Gastroesophageal sphincter (tissue), 4 donors: ENCODE results near the gene TMCO4. TPM values are rescaled to one million over a fixed set of nuclear protein-coding genes. Genes with fewer than 3 reads are reported as not detected.

Source experiments
- ATAC-seq: fragments of 150-250 bp; one replicate; pipeline ENCODE4 v1.9.1; 2016; ENCODE audit warnings: mild to moderate bottlenecking, moderate library complexity
- H3K27ac ChIP-seq, 4 donors: fragments of 200-600 bp; sonication (generic) in 3 of 4; 1 replicate in 3 of 4; 2 replicates in 1 of 4; pipeline ENCODE4 v1.5.1; 2016 to 2019
- H3K27me3 ChIP-seq: fragments of 200-600 bp; sonication (generic); one replicate; pipeline ENCODE4 v1.5.1; 2019
- H3K36me3 ChIP-seq, 2 donors: fragments of 200-600 bp; sonication (generic); one replicate each; pipeline ENCODE4 v1.5.1; 2019; ENCODE audit warnings: control low read depth in 1 of 2
- H3K4me1 ChIP-seq, 3 donors: fragments of 200-600 bp; sonication (generic); 1 replicate in 2 of 3; 2 replicates in 1 of 3; pipeline ENCODE4 v1.5.1; 2016 to 2019; ENCODE audit warnings: control low read depth in 2 of 3
- H3K4me3 ChIP-seq, 2 donors: fragments of 200-600 bp; sonication (generic); one replicate each; pipeline ENCODE4 v1.5.1; 2019; ENCODE audit warnings: mild to moderate bottlenecking in 1 of 2, moderate library complexity in 1 of 2
- H3K9me3 ChIP-seq, 3 donors: fragments of 200-600 bp; sonication (generic); one replicate each; pipeline ENCODE4 v1.5.1; 2017 to 2019; ENCODE audit warnings: control low read depth in 2 of 3
- EP300 ChIP-seq: sonication (generic); formaldehyde crosslinking; IDR thresholded peaks from one replicate; pipeline ENCODE4 v1.6.1; 2017; ENCODE audit warnings: antibody characterized with exemption, mild to moderate bottlenecking
- POLR2A ChIP-seq, 2 donors: fragments of 450-650 bp; IDR thresholded peaks; one replicate each; pipeline ENCODE4 v1.6.1; 2017; ENCODE audit warnings: antibody characterized with exemption in 2 of 2, mild to moderate bottlenecking in 2 of 2, moderate library complexity in 1 of 2
- POLR2AphosphoS5 ChIP-seq: sonication (generic); formaldehyde crosslinking; IDR thresholded peaks from one replicate; pipeline ENCODE4 v1.6.1; 2017; ENCODE audit warnings: antibody characterized with exemption
- WGBS, 2 donors: methylation state at CpG; one replicate each; pipeline ENCODE4 v1.1.5; 2018; ENCODE audit warnings: low coverage in 1 of 2; 5-methylcytosine and 5-hydroxymethylcytosine counted together
- total RNA-seq, 4 donors: library from RNA; depleted of rRNA; stranded (reverse); fragments of >200 nt; gene quantifications; one replicate each; pipeline ENCODE4 v1.1.0, GENCODE V29; 2016
- TF ChIP-seq, protein P1 (sequence below), 4 experiments: fragments of 200-600 bp in 2 of 4; fragments of 450-650 bp in 2 of 4; sonication (generic) in 1 of 4; IDR thresholded peaks; one replicate each; pipeline ENCODE4 v1.5.1; 2017 to 2019; ENCODE audit warnings: antibody characterized with exemption in 4 of 4, mild to moderate bottlenecking in 2 of 4, moderate library complexity in 2 of 4

Gene TMCO4
- total RNA-seq, 4 donors from 2014 or later, result 18.1 to 36.9 (median 24.5) TPM

DNA sequence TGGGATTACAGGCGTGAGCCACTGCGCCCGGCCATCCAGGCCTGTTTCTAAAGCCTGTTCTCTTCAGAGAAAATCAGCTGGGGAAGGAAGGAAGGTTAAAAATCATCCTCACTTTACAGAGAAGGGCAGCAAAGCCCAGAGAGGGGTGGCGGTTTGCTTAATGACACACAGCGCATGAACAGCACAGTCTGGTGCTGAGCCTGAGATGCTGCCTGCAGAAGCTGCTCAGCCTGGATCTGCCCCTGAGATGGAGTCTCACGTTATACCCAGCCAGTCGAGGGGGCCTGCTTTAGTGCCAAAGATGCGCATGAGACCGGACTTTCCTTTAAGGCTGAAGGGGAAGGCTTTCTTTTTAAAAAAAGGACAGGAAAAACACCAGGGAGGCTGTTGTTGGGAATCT is 113.7 kb downstream of the TMCO4 start:
- H3K27me3 ChIP-seq, result no peaks in the 10 kb centered on the region
- peaks cover 0 to 77% of the 10 kb centered on the region in 2 donors for H3K36me3 ChIP-seq
- no peaks in the 10 kb centered on the region for H3K4me1 ChIP-seq
- no peak overlapping the region for H3K27ac ChIP-seq
- 59 to 83% methylated on average over 5 to 6 of the region's 9 CpGs for WGBS, 2 donors
- peaks cover 0 to 4% (median 0%) of the 10 kb centered on the region in 3 donors for H3K9me3 ChIP-seq
- H3K4me3 ChIP-seq, result no peak overlapping the region
- no peak for TF ChIP-seq POLR2AphosphoS5
- TF ChIP-seq POLR2A (IDR thresholded peaks at IDR 0.05), result no peak
- TF ChIP-seq, protein P1, sequence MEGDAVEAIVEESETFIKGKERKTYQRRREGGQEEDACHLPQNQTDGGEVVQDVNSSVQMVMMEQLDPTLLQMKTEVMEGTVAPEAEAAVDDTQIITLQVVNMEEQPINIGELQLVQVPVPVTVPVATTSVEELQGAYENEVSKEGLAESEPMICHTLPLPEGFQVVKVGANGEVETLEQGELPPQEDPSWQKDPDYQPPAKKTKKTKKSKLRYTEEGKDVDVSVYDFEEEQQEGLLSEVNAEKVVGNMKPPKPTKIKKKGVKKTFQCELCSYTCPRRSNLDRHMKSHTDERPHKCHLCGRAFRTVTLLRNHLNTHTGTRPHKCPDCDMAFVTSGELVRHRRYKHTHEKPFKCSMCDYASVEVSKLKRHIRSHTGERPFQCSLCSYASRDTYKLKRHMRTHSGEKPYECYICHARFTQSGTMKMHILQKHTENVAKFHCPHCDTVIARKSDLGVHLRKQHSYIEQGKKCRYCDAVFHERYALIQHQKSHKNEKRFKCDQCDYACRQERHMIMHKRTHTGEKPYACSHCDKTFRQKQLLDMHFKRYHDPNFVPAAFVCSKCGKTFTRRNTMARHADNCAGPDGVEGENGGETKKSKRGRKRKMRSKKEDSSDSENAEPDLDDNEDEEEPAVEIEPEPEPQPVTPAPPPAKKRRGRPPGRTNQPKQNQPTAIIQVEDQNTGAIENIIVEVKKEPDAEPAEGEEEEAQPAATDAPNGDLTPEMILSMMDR (IDR thresholded peaks at IDR 0.05), result no peak
- TF ChIP-seq EP300, result no peak
- ATAC-seq, result no peak

DNA sequence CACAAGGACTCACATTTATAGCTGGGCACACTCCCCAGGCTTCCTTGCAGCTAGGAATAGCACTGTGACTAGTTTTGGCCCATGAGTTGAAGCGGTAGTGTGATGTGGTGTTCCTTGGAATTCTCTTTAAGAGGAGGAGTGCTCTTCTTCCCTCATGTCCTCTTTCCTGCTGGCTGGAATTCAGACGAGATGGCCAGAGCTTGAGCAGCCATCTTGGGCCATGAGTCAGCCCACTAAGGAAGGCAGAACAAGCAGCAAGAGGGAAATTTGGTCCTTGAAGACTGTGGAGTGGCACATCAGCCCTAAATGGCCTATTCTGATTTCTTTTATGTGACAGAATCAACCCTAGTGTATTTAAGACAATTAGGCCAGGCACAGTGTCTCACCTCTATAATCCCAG is 115.0 kb downstream of the TMCO4 start:
- TF ChIP-seq EP300, result no peak

DNA sequence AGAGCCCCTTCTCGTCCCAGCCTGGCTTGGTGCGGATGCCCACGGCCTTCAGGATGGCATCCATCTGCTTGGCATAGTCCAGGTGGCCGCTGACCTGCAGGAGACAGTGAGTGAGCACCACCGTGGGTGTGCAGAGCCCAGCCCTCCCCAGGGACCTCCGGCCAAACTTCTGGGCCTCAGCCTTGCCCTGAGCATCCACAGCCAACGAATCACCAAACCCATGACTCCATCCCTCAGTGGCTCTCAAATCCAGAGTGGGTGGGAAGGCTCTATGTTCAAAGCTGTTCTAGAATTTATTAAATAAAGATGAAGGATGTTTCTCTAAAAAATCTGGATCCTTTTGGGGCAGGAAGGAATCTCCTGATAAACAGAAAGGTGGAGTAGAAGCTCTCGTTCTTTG is 116.4 kb downstream of the TMCO4 start:
- Histone ChIP-seq H3K4me1 (no peaks in the 10 kb centered on the region), H3K4me3 (no peak overlapping the region), H3K27ac (no peak overlapping the region), H3K27me3 (no peaks in the 10 kb centered on the region), H3K36me3 (peaks cover 0 to 51% of the 10 kb centered on the region in 2 donors), H3K9me3 (peaks cover 0 to 4% (median 0%) of the 10 kb centered on the region in 3 donors)
- no peak for ATAC-seq
- WGBS, 2 donors, result 89 to 90% methylated on average over 1 to 4 of the region's 8 CpGs
- no peak for TF ChIP-seq POLR2AphosphoS5
- TF ChIP-seq POLR2A (IDR thresholded peaks at IDR 0.05), result no peak
- TF ChIP-seq EP300, result no peak
- TF ChIP-seq, protein P1 (IDR thresholded peaks at IDR 0.05), result no peak

More for the DNA sequence above, 115.0 kb downstream of the TMCO4 start:
- Histone ChIP-seq H3K27ac (no peak overlapping the region), H3K9me3 (peaks cover 0 to 4% (median 0%) of the 10 kb centered on the region in 3 donors), H3K4me3 (no peak overlapping the region), H3K36me3 (peaks cover 0 to 64% of the 10 kb centered on the region in 2 donors), H3K27me3 (no peaks in the 10 kb centered on the region), H3K4me1 (no peaks in the 10 kb centered on the region)
- no peak for ATAC-seq
- WGBS, 2 donors, result 85 to 100% methylated on average over 1 to 2 of the region's 2 CpGs

DNA sequence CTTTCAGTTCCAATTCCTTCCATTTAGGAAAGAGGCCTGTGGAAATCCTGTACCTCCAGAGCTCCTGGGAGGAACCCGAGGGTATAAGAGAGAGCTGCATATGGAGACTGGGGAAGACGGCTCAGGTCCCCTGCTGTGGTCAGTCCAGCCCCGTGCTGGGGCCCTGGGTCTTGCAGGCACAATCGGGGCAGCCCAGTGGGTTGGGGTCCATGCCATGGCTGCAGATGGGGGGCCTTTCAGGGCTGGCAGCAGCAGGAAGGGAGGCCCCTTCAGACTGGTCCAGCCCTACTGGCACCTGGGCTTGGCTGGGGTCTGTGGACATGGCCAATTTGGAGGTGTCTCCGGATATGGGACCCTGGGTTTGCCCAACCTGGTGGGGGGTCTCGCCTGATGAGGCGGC is 116.8 kb downstream of the TMCO4 start:
- H3K4me3 ChIP-seq, result no peak overlapping the region
- no peak for ATAC-seq
- H3K4me1 ChIP-seq, result no peaks in the 10 kb centered on the region
- peaks cover 0 to 4% (median 0%) of the 10 kb centered on the region in 3 donors for H3K9me3 ChIP-seq
- WGBS, 2 donors, result no CpG with 5 or more reads among the region's 7 CpGs
- H3K27ac ChIP-seq, result no peak overlapping the region
- peaks cover 0 to 46% of the 10 kb centered on the region in 2 donors for H3K36me3 ChIP-seq
- H3K27me3 ChIP-seq, result no peaks in the 10 kb centered on the region
- no peak for TF ChIP-seq POLR2AphosphoS5
- TF ChIP-seq EP300, result no peak
- TF ChIP-seq POLR2A (IDR thresholded peaks at IDR 0.05), result no peak
- TF ChIP-seq, protein P1 (IDR thresholded peaks at IDR 0.05), result no peak

DNA sequence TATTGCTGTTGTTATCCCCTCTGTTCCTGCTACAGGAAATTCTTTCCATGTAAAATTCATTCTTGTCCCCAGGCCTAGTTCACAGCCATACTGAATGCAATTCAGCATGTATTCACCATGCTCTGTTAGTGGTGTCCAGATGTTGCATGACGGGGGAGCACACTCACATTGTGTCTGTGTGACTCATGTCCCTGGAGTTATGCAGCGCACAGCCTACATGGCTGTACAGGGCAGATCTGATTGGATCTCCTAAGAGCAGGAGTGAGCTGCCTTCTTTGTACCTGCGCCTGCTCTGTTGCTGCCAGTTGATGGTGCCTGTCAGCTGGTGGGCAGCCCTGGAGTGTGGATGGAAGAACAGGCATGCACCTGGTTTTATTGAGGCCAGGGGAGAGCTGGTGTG is 117.5 kb downstream of the TMCO4 start:
- peaks cover 0 to 40% of the 10 kb centered on the region in 2 donors for H3K36me3 ChIP-seq
- H3K27me3 ChIP-seq, result no peaks in the 10 kb centered on the region
- H3K4me3 ChIP-seq, result no peak overlapping the region
- H3K4me1 ChIP-seq, result no peaks in the 10 kb centered on the region
- WGBS, 2 donors, result 83 to 100% methylated on average over 1 of the region's 3 CpGs
- ATAC-seq, result no peak
- TF ChIP-seq POLR2A (IDR thresholded peaks at IDR 0.05) (no peak), POLR2AphosphoS5 (no peak), EP300 (no peak)
- TF ChIP-seq, protein P1 (IDR thresholded peaks at IDR 0.05), result no peak
- H3K9me3 ChIP-seq, result peaks cover 0 to under 1% (median 0%) of the 10 kb centered on the region in 3 donors
- H3K27ac ChIP-seq, result no peak overlapping the region
